Limb (tissue), 2 donors: ENCODE measurements around the gene ZNF607.
"Not testable (repeated sequence)": the region's sequence is repeated elsewhere in the genome, so short reads cannot be mapped to it uniquely, and the experiment has no call there.

Source experiments
- DNase-seq, 2 donors: peaks; one replicate each; pipeline ENCODE4 v3.0.0-alpha.2; 2016; ENCODE audit errors: extremely low spot score in 2 of 2

Gene ZNF607

DNA sequence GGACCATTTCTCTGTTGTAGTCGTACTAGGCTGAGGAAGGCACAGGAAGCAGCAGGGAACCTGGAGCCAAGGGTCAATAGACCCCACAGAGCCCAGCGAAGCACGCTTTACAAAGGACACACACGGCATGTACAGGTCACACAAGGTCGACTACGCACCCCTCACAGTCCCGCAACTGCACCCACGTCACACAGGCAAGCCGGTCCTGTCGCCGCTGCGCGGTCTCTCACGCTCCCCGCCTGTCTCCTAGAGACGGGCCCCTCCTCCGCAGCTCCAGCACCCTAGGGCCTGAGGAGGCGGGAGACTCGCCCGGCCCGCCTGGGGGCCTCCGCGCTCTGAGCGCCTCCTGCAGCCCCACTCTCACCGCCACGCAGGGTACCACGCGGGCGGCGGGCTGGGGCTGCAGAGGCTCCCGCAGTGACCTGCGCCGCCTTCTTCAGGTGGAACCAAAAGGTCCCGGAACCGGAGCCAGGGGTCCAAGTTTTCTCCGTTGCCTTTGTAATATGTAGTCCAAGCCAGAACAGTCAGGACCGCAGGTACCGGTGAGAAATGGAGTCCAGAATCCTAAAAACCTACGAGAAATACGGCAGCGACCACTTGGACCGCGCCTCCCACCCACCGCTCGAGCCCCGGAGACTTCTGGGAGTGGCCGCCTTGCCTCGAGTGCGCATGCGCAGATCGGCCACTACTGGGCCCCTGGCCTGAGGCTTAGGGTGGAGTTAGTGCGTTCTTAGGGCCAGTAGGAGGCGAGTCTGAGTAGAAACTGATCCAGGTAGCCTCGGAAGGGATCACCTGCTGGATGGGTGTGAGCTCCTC is at the start of gene ZNF607:
ZNF607 (minus strand) TSS at position 651 of the 816 bp plus-strand sequence. CDS start 8,143 bp downstream, outside the sequence.
- peak; percentile 94 for DNase-seq

DNA sequence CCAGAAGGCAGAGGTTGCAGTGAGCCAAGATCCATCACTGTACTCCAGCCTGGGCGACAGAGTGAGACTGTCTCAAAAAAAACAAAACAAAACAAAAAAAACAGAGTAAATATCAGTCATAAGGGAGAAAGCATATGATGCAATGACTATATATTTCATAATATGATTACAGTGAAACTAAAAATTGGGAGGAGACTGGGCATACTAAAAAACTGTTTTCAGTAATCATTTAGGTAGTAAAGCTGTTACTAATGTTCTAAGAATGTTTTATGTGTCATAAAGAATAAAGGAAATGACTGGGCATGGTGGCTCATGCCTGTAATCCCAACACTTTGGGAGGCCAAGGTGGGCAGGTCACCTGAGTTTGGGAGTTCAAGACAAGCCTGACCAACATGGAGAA is 43.9 kb upstream of the ZNF607 start:
- no peak for DNase-seq

DNA sequence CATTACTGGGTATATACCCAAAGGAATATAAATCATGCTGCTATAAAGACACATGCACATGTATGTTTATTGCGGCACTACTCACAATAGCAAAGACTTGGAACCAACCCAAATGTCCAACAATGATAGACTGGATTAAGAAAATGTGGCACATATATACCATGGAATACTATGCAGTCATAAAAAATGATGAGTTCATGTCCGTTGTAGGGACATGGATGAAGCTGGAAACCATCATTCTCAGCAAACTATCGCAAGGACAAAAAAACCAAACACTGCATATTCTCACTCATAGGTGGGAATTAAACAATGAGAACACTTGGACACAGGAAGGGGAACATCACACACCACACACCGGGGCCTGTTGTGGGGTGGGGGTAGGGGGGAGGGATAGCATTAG is 38.1 kb upstream of the ZNF607 start:
- DNase-seq: not testable (repeated sequence)

DNA sequence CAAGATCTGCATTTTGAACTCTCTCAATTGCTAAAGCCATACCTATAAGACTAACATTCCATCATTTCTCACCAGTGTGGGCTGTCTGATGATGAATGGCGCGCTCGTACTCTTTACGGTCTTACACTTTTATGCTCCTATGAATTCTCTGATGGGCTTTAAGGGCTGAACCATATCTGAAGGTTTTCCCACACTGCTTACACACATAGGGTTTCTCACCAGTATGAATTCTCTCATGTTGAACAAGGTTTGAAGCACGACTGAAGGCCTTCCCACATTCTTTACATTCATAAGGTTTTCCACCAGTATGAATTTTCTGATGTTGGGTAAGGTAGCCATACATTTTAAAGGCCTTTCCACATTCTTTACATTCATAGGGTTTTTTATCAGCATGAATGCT is 18.8 kb upstream of the ZNF607 start:
- no peak for DNase-seq

DNA sequence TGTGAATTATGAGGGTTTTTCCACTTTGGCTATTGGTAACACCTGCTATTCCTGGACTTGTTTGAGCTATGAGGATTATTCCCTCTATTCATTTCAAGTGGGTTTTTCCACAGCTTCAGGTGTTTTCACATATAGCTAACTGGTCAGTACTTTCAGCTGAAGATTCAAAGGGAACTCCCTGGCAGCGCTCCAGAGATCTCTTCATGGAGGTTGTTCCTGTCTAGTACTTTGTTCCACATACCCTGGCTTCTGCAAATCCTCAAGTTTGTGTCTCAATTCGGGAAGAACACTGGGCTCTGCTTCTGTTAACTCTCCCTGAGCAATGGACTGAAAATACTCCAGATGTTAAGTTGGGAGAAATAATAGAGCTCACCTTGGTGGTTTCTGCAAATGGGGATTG is 5.6 kb upstream of the ZNF607 start:
- DNase-seq: no peak

DNA sequence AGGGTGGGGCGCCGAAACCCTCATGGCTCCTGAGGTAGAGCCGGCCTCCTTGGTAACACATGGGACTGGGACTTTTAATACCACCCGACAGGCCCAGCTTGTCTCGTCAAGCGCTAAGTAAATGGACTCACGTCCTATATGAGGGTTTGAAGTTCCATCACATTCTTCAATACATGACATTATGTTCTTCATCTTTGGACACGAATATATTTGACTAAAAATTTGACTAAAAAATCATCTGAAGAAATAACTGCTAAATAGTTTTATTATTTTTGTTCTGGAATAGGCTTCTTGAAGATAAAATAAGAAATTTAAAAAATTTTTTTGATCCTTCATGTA is 335 bp upstream of the ZNF607 start:
- DNase-seq: no peak

DNA sequence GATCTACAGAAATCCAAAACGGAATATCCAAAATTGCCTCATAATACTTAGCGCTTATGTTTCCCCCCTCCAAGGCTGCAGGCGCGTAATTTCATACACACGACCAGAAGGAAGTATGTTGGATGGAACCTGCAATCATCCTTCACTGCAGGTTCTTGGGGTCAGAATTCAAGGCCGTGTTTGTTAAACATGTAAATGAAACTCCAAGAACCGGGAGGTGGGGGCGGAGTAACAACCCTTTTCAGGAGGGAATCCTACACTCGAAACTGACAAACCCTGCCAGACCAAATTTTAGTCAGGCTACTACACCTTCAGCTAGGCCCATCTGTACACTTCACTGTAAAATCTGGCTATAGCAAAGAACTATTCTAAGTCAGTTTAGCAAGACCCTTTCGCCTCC is 1.3 kb downstream of the ZNF607 start:
- DNase-seq: no peak

DNA sequence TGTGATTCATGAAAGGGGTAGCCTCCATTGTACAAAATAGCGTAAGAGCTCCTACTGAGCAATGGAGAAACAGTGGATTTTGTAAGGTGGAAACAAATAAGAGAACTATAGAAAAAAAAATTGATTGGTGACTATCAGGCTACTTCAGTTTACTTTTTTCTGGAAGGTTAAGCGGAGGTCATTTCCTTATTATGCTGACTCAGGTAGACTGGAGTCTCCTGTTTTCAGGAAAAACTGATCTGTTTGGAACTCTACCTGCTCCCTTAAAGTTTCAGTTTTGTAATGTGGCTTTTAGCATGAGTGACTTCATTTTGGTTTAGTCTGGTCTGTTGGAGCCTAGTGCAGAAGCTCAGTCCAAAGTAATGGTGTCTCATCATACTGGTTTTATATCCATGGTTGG is 3.4 kb downstream of the ZNF607 start:
- DNase-seq: no peak

DNA sequence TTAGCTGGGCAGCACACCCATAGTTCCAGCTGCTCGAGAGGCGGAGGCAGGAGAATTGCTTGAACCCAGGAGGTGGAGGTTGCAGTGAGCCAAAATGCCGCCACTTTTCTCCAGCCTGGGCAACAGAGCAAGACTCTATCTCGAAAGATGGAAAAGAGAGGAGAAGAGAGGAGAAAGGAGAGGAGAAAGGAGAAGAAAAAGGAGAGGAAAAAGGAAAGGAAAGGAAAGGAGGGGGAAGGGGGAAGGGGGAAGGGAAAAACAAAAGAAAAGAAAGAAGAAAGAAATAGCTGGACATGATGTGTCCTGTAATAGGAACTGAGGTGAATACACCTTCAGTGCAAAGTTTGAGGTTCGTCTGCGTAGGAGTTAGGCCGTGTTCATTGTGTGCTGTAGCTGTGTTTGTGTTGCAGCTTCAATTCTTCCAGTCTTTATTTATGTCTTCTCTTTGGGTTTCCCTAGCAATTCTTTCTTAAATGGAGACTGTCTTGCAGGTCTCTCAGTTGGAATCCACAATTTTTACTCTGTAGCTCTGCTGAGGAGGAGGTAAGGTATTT is 13.4 kb downstream of the ZNF607 start:
- DNase-seq: no peak

DNA sequence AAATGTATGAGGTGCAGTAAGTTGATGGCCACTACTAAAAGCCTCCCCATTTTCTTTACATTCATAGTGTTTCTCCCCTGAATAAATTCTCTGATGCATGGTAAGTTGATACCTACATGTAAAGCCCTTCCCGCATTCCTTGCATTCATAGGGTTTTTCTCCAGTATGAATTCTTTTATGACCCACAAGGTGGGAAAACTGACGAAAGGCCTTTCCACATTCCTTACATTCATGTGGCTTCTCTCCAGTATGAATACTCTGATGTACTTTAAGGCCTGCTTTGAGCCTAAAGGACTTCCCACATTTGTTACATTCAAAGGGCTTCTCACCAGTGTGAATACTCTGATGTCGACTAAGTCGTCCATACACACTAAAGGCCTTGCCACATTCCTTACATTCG is 20.5 kb downstream of the ZNF607 start:
- DNase-seq: no peak

DNA sequence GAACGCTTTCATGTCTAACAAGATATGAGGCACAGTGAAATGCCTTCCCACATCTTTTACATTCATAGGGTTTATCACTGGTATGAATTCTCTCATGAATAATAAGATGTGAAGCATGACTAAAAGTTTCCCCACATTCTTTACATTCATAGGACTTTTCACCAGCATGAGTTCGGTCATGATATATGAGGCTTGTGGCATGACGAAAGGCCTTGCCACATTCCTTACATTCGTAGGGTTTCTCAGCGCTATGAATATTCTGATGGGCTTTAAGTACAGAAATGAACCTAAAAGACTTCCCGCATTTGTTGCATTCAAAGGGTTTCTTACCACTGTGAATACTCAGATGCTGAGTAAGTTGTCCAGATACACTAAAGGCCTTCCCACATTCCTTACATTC is 21.3 kb downstream of the ZNF607 start:
- DNase-seq: peak in 1 of 2 donors; percentile 12

DNA sequence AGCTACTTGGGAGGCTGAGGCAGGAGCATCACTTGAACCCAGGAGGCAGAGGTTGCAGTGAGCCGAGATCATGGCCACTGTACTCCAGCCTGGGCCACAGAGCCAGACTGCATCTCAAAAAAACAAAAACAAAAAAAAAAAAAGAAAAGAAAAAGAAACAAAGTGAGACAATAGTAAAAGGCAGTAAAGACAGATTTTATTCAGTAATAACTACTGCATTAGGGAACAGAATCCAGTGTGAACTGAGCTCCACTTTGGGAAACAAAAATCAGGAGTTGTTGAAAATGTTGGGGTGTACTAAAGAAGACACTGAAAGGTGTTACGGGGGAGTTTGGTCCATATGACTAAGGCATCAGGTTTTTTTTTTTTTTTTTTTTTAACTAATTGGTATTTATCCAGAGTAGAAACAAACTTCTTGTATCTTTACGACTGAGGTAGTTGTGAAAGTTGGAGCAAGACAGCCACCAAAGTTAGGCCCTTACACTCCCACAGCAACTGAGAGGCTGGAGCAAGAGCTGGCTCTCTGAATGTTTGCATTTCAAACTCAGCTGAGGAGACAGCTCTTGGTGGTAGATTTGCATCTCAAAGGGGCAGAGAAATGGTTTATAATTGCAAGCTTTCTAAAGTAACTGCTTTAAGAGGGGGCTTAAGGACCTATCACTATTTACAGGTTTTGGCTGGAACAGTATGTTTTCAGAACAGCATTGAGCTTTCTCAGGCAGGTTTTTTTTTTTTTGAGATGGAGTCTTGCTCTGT is 24.2 kb downstream of the ZNF607 start:
- no peak for DNase-seq

DNA sequence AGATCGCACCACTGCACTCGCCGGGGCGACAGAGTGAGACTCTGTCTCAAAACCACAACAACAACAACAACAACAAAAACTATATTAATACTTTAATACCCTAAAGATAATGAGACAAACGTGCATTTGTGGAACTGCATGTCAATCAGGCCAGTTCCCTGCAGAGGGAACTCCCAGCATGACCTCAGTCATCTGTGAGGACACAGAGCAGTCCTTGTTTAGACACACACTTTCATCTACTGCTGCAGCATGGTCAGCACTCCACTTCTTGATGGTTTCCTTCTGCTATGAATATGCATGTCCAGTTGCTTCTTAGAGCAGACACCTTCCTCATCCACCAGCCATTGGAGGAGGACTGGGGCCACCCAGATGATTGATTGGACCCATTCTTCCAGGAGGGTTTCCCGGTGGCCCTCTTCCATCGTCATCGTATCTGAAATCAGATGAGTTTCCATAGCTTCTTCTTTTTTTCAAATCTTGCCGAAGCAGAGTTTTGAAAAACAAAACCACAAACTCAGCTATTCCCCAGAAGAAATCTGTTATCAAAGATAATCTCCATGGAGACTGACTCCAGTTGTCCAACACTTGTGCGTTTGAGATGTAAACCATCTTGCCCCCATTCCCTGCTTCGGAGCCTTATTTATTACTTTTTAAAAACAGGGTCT is 26.5 kb downstream of the ZNF607 start:
- no peak for DNase-seq

DNA sequence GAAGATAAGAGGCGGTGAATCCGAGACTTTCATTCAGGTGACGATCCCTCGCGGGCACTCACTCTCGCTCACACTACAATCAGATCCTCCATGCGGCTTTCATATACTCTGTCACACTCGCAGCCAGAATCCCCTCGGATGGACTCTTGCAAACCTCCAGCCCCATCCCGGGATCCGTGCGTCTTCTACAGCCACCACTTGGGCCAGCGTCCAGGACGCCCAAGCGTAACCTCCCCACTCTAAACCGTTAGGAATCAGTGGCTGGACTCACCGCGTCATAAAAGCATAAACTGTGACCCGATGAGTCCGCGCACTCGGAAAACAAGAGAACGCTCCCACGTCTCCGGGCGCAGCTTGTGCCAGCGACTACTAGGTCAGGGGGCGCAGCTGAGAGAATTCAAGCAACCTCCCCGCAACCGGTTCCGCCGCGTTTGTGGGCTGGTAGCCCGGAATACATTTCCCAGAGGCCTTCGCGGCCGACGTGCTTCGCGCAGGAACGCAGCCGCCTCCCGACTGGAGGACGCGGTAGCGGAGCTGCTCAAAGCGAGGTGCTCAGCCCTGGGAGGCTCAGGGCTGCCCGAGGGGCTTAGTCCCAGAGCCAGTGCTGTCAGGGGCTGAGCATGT is 27.6 kb downstream of the ZNF607 start:
- DNase-seq: peak; percentile 88 to 90

DNA sequence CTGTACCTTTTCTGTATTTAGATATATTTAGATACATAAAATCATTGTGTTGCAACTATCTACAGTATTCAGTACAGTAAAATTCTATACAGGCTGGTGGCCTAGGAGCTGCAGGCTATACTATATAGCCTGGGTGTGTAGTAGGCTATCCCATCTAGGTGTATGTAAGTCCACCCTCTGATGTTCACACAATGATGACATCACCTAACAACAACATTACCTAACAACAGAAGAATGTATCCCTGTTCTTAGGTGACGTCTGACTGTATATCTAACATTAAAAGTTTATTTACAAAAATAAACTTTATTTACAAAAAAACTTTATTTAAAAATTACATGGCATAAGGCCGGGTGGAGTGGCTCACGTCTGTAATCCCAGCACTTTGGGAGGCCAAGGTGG is 36.0 kb downstream of the ZNF607 start:
- no peak for DNase-seq

DNA sequence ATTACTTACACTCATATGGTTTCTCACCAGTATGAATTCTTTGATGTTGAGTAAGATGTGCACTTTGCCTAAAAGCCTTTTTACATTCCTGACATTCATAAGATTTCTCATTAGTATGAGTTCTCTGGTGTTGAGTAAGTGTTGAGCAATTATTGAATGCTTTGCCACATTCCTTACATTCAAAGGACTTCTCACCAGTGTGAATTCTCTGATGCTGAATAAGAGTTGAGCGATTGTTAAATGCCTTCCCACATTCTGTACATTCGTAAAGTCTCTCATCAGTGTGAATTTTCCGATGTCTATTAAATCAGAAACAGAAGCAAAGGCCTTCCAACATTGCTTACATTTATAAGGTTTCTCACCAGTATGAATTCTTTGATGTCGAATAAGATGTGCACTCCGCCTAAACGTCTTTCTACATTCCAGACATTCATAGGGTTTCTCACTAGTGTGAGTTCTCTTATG is 50.1 kb downstream of the ZNF607 start:
- DNase-seq: no peak

DNA sequence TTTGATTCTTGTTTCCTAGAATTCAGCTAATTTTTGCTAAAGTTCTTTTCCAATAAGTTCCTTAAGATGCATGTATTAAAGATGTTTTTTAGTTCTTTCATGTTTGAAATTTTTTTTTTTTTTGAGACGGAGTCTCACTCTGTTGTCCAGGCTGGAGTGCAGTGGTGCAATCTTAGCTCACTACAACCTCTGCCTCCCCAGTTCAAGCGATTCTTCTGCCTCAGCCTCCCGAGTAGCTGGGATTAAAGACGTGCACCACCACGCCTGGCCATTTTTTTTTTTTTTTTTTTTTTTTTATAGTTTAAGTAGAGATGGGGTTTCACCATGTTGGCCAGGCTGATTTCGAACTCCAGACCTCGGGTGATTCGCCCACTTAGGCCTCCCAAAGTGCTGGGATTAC is 62.4 kb downstream of the ZNF607 start:
- not testable (repeated sequence) for DNase-seq

DNA sequence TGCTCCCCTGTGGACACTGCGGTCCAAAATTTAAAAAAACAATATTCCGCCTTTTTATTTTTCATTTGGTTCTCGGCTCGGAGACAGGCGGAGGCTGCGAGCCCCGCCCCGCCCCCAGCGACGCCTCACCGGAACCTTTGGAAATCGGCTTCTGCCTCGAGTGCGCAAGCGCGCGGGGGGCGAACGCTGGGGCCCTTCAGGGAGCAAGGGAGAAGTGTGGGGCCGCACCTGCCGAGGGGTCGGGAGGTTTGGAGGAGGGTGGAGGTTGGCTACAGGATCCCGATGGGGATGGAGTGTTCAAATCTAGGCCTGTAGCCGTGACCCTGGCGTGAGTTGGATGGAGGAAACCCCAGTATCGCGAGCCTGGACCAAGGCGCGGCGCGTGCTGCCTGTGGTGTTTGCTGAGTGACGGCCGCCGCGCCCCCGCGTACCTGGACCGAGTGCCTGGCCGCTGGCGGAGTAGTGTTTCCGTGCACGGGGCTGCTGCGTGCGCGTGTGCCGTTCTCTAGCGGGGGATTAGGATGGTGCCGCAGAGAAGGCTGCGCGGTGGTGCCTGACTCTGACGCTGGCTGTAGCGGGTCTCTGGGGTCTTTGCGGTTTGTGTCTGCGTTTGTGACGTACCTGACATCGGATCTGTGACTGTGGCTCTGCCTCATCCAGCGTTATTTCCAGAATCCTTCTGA is 63.7 kb downstream of the ZNF607 start:
- DNase-seq: peak; percentile 87 to 92

DNA sequence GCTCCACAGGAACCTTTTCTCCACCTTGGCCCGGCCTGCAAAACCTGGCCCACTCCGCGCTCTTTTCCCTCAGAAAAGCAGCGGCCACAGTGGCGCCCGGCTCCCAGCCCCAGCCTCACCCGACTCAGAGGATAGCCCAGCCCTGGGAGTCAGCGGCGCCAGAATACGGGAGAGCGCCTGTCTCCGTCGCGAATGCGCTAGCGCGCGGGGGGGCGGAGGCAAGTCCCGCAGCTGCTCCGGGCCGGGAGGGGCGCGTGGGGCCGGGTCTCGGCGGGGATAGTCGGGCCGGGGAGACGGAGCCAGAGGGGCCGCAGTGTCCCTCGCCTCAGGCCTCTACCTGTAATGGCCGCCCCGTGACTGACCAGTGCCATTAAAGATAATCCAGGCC is 64.3 kb downstream of the ZNF607 start, which contains the start of gene ZFP30:
ZFP30 (minus strand) TSS at position 165 of the 388 bp plus-strand sequence. CDS start 7,643 bp downstream, outside the sequence.
- DNase-seq: peak; percentile 91 to 92

DNA sequence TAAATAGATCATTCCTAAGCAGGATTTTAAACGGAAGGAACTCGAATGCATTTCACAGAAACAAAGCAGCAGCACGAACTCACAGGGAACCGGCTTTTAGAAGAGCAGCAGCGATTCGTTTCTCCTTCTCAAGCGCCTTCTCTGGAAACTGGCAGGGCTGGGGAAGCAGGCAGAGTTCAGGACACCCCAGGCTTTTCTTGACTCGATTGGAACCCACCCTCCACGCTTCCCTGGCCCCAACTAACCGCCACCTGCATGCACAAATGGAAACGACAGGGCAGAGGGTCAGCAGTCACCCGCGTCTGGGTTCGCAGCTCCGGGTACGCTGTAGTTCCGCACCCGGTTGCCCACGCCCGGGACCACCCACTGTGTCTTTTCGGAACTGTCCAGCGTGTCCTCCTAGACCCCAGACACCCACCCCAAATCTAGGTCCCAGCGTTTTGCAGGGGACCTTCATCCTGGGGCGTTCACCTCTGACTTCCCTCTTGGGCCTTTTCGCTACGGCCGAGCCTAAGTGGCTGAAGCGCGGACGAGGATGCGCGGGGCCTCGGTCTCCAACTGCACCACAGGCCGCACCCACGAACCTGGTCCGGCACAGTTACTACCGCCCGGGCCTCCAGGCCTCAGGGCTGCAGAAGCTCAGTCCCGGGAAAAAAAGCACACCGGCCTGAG is 64.8 kb downstream of the ZNF607 start:
- peak in 1 of 2 donors; percentile 65 for DNase-seq
